GM18909 (cell line): ENCODE results near the gene SIRT3.
A peak's percentile ranks its signal among the peaks of the same experiment; 100 is the strongest.

Experiments
- ATAC-seq: cut with Tn5 transposase; IDR thresholded peaks from one replicate; pipeline ENCODE4 v1.9.1; 2021; ENCODE audit warnings: mild to moderate bottlenecking; ENCODE audit not compliant: unreplicated experiment, poor library complexity

The SIRT3 gene

DNA sequence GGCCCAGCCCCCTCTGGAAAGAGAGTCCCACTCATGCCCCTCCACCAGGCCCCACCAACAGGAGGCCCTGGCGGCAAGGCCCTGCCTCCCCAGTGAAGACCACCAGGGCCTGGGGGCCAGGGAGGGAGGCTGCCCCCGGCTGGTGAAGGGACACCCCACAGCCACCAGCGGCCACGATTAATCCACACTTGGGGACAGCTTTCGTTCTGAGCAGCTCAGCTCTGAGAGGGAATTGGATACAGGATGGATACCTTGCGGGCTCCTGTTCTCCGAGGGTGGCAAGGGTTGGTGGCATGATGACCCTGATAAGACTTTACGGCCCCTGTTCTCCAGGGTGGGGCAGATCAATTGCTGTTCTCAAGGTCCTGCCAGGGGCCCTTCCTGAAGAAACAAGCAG is 35.2 kb upstream of the SIRT3 start:
- ATAC-seq, result no peak

DNA sequence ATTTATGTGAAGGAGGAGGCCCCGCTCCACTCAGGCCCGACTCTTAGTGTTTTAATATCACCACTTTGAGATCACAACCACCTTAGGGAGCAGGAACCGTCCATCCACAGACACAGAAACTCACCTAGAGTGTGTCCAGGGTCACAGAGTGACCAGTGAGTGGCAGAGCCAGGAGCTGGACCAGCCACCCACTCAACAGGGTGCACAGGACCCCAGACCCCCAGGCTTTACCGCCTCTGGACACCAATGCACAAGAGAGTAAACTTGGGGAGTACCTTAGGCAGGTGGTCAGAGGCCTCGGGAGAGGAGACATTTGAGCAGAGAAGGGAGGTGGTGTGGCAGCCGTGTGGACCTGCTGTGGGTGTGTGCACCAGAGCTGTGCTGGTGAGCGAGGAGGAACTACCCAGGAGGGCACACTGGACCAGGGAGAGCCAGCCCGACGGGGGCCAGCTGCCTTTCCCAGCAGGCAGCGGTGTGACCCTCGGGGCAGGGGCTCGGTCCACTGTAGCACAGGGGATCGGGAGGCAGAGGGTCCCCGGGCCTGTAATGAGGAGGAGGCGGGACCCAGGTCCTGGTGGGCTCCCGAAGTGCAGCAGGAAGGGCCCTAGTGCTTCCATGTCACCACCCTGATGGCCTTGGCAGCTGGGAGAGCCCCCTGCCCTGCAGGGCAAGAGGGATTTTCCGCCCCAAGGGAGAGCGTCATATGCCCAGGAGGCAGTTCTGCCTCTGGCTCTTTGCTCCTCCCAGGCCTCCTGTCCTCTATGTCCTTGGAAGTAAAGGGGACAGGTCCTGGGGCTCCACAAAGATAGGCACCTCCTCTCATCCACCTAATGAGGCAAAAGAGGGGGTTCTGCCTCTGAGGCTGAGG is 34.5 kb upstream of the SIRT3 start:
- no peak for ATAC-seq

DNA sequence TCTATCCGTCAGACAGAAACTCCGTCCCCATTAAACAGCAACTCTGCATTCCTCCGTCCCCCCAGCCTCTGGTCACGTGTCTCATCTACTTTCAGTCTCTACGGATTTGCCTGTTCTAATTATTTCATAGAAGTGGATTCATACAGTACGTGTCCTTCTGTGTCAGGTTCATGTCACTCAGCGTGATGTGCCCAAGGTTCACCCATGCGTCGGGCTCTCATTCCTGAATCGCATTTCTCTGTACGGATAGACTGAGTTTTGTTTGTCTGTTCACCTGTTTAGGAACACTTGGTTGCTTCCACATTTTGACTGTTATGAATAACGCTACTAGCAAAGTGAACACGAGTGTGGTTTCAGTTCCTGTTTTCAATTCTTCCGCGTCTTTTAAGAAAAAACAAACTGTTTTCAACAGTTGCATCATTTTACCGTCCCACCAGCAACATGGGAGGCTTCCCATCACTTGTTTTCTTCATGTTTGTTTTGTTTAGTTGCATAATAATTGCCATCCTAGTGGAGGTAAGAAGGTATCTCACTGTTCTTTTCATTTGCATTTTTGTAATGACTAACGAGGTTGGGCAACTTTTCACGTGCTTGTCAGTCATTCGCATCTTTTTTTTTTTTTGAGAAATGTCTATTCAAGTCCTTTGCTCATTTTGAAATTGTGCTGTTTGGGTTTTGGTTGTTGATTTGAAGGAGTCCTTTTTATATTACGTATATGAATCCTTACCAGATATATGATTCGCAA is 33.2 kb upstream of the SIRT3 start:
- peak; percentile 72 for ATAC-seq

DNA sequence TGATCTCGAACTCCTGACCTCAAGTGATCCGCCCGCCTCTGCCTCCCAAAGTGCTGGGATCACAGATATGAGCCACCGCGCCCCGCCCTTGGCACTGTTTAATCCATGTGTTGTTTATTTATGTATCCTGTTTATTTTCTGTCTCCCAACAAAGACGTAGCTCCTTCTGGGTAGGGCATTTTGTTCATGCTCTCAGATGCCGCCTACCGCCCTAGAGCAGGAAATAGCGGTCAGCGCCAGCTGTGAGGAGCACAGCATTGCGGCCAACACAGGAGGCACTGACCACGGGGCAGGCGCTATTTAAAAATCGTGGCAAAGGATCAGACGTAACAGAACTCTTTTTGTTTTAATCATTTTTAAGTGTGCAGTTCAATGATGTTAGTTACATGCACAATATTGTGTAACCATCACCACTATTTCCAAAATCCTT is 32.6 kb upstream of the SIRT3 start:
- peak; percentile 50 for ATAC-seq

DNA sequence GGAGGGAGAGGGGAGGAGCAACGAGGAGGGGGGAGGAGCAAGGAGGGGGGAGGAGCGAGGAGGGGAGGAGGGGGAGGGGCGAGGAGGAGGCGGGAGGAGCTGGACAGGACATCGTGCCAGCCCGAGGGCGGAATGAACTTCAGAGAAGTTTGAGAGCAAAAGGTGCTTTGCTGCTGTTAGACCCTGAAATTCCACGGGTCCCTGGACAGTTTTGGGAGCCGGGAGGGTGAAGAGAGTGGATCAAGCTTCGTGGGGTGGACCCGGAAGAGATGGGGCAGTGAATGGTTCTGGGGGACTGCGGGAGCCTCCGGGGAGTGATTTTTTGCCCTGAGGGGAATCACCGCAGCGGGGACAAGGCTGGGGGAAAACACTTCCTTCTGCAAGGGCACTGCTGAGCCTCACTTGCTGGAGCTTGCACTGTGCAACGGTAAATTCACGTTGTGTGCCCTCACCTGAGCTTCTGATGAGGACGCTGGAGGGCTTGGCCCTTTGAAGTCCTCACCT is 31.4 kb upstream of the SIRT3 start:
- ATAC-seq, result no peak

DNA sequence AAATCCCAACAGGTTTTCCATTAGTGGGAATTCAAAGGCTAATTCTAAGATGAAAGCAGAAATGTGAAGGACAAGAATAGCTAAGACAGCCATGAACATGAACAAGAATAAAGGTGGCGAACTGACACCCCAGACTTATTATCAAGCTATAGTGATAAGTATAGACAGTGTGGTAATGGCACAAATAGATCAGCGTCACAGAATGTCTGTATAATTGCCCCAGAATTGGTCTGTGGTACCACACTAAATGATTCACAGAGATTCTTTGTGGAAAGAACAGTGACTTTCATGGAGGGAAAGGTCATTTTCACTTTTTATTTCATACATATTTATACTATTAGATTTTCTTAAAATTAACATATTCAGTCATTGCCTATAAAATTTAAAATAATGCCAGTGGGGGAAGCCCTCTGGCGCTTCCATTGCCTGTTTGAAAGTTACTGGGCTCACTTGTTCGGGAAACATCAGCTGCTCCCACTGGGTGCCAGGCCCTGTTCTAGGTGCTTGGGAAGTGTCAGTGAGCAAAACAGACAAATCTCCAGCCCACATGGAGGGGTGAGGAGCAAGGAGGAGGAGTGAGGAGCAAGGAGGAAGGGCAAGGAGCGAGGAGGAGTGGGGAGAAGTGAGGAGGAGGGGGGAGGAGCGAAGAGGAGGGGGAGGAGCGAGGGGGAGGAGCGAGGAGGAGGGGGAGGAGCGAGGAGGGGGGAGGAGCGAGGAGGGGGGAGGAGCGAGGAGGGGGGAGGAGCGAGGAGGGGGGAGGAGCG is 30.7 kb upstream of the SIRT3 start:
- no peak for ATAC-seq

DNA sequence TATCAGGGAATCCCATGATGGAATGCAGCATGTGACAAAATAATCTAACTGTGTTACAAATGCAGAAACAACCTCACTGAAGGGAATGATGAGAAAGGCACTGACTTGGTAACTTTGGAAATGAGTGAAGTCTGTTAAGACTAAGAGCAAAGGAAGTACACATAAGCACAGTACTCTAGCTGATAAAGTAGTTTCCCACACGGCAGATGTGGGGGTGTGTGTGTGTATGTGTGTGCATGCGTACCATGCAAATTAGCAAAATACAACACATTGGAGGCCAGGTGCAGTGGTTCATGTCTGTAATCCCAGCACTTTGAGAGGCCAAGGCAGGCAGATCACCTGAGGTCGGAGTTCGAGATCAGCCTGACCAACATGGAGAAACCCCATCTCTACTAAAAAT is 25.5 kb upstream of the SIRT3 start:
- ATAC-seq, result no peak

DNA sequence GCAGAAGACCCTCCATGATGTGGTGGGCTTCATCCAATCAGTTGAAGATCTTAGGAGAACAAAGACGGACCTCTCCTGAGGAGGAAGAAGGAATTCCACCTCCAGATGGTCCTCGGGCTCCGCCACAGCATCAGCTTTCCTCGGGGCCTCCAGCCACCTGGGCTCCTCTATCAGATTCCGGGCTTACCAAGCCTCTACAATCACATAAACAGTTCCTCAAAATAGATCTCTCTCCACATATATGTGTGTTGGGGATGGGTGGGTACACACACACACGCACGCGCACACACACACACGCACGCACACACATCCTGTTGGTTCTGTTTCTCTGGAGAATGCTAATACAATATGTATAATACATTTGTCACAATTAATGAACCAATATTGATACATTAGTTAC is 23.3 kb upstream of the SIRT3 start:
- no peak for ATAC-seq

DNA sequence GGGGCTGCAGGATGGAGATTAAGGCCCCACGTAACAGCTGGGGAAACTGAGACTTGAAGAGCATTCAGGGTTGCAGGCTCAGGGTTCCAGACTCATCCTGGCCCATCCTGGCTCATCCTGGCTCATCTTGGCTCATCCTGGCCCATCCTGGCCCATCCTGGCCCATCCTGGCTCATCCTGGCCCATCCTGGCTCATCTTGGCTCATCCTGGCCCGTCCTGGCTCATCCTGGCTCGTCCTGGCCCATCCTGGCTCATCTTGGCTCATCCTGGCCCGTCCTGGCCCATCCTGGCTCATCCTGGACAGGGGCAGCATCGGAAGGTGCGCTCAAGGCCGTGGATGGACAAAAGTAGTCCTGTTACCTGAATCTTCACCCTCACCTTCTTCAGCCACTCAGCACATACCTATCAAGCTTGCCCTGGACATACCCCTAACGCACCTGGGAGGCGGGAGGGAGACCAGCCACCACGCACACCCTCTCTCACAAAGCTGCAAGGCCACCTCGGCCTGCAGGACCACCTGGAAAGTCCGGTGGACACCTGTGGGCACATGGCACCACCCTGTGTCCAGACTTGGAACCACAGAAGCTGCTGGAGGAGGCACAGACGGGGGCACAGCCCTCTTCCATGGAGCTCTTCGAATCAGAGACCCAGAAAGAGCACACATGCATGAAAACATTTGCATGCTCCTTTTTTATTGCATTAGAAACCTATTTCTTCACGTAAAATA is 21.8 kb upstream of the SIRT3 start:
- ATAC-seq, result no peak

DNA sequence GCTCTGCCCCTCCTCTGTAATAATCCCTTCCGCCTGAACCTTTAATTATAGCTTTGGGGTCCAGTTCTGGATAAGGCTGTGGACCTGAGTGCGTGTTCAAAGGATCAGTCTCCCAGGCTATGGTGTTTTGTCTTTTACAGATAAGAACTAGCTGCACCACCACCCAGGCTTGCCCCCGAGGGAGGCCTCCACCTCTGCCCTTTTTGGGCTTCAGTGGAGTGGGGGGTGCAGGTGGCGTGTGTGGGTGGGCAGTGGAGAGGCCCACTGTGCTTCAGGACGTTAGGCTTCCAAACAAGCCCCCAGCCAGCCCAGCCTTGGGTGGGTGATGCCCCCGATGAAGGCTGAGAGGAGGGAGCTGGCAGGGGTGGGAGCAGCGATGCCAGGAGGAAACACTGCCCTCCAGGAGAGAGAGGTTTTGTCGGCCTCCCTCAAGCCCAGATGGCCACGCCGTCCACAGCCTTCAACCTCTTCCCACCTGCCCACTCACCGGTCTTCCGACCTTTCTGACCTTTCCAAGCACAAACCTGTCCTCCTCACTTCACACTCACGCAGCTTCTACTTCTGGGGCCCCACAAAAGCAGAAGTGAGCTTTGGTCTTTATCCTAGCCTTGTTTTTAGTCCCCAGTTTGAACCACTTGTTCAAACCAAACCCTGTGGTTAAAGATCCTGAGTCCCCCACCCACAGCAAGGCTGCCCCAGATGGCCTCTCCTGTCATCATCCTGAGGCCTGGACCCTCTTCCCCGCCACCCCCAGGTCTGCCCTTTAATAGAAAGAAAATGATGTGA is 21.0 kb upstream of the SIRT3 start:
- no peak for ATAC-seq

DNA sequence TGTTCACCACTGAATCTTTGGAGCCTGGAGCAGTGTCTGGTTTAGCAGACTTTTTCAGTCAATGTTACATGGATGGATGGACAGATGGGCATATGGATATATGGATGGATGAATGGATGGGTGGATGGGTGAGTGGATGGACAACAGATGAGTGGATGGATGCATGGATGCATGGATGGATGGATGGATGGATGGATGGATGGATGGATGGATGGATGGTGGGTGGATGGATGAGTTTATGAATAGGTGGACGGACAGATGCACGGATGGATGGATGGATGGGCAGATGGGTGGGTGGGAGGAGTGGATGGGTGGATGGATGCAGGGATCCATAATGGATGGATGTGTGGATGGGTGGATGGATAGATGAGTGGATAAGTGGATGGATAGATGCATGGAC is 19.7 kb upstream of the SIRT3 start:
- ATAC-seq, result no peak

DNA sequence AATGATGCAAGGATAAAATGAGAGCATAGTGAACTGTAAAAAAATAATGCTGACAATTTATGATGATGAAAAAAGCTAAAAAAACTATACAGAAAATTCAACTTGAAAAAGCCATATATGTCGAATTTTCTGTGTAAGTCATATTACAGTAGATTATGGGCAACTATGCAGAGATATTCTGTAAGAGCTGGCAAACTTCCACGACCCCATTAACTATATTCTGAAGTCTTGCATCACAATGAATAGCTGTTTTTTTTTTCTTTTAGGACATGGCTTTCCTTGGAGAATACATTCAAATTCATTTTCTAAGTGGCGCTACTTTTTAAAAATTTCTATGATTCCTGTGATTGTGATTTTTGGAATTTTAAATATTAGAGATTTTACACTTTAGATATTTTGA is 19.0 kb upstream of the SIRT3 start:
- no peak for ATAC-seq

DNA sequence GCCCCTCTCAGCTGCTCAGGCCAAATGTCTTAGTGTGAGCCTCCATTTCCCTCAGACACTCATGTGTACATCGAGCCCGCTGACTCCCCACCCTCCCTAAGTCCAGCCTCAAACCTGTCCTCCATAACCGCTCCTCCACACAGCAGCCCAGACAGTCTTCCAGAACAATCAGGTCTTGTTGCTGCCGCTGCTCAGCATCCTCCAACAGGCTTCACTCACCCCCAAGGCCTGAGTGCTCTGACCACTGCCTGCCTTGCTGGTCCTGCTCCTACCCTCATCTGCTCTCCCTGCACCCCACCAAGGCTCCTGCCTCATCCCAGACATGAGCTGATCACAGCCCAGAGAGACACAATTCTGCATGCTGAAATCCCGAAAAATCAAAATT is 17.7 kb upstream of the SIRT3 start:
- ATAC-seq, result no peak

DNA sequence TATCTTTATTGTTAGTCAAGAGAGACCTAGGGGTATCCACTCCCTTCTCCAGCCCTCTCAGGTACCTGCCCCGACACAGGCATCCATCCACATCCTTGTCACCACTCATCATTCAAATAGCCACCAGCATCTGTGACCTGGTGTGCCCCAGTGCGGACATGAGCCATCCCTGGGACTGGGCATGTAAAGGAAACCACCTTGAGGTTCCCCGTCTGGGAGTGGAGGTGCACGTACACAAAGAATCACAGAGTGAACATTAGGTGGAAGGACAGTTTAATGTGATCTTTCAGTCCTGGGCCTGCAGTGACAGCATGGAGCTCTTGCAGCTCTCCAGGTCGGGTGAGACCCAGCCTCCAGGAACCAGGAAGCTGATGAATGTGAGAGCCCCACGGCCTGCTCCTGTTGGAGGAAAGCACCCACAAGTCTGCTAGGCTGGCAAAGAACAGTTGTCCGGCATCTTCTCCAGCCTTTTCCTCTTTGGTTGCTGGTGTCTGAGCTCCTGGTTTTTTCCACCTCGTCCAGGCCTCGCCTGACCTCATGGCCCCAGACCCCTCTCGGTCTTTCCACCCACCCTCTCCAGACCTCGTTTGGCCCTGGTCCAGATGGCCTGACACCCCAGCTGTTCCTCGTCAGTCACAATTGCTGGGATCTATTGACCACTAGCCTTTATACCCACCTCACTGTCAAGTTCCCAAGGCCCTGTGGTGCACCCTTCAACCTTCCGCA is 17.2 kb upstream of the SIRT3 start:
- ATAC-seq, result no peak

DNA sequence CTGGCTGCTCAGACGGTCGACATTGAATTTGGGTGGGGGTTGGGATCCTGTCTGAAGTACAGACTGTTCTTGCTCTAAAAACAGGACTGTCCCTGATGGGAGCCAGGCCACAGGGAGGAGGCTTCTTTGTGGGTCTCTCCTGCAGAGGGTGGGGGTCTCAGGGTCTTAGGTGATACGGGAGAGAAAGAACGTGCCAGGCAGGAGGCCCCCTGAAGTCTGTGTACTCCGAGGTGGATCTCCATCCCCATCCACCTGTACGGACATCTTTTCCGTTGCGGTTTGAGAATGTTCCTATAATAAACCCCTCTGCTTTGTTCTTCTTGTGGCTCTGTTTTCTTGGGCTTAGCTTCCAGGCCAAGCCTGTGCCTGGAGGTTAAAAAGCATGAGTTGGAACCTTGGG is 16.5 kb upstream of the SIRT3 start:
- no peak for ATAC-seq

DNA sequence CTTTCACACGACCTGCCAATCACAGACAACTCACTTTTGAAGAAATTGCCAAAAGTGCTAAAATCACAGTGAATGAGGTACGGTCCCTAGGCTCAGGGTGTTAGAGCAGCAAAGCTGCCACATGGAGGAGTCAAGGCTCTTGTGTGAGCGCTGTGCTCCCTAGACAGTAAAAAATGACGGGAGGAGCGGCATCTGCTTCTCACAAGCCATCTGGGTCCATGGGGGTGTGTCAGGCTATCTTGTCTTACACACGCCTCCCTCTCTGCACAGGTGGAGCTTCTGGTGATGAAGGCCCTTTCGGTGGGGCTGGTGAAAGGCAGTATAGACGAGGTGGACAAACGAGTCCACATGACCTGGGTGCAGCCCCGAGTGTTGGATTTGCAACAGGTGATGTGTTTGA is 15.4 kb upstream of the SIRT3 start:
- ATAC-seq, result no peak

DNA sequence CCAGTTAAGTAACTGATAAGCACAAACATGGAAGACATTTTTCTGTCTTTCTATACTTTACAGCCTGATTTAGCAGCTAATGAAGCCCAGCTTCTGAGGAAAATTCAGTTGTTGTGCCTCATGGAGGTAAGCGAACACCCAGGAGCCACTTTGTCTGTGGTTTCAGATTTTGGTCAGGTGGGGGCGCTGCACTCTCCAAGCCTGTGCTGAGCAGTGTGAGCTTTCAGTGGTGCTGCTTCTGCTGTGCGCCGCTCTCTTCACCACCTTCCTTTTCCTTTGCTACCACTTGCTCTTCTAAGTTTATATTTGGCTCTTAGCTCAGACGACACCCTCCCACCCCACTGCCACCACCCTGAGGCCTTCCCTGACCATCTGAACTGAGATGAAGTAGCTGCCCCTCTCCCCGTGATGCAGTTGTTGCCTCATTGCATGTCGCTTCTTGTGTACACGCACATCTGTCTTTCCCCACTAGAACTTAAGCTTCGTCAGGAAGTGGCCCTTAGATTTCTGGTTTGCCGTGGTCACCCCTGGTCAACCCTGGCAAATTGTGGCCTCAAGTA is 14.7 kb upstream of the SIRT3 start:
- no peak for ATAC-seq

DNA sequence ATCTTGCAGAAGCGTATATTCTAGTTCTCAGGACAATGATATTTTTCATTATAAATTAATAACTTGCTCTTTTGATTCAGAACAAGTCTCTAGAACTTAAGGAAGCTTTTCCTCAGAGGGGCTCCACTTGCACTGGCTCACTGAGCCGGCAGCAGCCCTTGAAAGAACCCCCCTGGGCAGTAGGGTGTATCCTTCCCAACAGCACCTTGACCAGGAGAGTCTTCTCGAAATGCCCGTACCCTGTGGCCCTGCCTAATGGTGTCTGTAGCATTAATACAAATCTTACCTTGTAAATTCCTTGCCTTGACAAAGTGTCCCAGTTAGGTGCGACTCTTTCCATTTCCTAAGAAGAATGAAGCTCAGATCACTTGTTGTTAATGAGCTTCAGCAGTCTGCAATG is 14.1 kb upstream of the SIRT3 start:
- no peak for ATAC-seq

DNA sequence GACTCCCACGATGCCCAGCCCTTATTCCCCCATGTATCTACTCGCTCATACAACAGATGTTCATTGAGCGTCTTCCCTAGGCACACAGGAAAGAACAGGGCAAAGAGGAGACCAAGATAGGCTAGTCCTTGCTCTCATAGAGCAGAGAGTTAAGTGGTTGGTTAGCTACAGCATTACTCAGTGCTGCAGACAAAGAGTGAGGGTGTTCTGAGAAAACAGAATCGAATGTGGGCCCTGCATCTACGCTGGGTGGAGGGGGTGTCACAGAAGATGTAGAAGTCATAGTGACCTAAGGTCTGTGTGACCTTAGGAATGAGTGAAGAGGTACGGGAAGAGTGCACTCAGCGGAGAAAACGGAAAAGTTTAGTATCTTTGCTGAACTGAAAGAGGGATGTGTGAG is 12.9 kb upstream of the SIRT3 start:
- ATAC-seq, result no peak
